Measurements from ENCODE around the gene SELPLG.

SELPLG gene

DNA sequence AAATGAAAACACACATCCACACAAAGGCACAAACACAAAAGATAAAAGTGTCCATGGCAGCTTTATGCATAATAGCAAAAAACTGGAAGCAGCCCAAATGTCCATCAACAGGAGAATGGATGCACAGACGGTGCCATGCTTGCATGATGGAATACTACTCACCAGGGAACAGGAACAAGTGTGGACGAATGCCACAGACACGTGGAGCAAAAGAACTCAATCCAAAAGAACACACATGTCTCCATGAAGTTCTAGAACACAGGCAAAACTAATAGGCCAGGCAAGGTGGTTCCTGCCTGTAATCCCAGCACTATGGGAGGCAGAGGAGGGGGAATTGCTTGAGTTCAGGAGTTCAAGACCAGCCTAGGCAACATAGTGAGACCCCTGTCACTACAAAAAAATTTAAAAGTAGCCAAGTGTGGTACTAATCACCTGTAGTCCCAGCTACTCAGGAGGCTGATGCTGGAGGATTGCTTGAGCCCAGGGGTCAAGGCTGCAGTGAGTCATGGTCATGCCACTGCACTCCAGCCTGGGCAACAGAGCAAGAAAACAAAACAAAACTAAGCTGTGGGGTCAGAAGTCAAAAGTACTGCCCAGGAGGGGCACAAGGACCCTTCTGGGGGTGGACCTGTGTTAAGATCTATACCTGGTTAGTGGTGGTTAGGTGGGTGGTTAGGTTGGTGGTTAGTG is 28.5 kb downstream of the SELPLG start:
- no peak for DNase-seq (ENCODE audit: low read depth)

DNA sequence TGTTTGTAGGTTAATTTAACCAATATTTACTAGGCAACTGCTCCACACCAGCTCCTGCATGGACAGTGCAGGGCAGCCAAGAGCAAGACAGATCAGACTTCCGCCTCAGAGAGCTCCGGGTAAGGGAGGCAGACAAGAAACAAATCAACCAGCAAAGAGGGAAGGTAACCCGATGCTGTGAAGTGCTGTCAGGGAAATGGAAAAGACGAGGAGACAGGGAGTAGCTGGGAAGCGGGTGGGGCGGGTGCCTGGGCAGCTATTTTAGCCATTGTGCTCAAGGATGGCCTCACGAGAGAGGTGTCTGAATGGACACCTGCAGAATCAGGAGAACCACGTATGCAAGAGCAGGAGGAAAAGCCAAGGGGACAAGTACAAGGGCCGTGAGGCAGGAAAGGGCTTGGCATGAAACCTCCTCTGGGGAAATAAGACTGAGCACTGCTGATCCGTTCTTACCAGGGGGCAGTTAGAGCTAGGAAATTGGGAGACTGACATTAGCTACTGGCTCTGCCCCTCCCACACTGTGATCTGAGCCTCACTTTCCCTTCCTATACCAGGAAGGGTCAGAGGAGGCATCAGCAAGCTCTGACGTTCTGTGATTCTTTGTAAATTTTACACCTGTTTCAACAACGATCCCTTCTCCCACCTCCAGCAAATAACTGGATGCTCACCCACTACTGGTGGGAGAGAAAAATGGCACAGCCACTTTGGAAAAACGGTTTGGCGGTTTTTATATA is 29.3 kb downstream of the SELPLG start:
- no peak for DNase-seq (ENCODE audit: low read depth)

DNA sequence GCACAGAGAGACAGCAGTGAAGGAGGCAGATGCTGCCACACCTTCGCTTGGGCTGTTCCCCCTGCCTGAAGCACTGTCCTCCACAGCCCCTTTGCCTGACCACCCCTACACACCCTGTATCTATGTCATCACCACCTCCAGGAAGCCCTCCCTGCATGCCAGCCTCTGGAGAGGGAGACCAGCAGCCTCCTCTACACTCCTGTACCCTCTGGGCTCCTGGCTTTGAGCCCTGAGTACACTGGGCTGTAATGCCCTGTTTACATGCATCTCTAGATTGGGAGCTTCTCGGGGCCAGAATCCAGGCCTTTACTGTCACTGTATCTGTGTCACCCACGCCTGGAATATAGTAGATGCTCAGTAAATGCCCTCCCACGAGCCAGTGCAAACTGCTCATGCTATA is 30.0 kb downstream of the SELPLG start:
- DNase-seq (ENCODE audit: low read depth), result no peak

DNA sequence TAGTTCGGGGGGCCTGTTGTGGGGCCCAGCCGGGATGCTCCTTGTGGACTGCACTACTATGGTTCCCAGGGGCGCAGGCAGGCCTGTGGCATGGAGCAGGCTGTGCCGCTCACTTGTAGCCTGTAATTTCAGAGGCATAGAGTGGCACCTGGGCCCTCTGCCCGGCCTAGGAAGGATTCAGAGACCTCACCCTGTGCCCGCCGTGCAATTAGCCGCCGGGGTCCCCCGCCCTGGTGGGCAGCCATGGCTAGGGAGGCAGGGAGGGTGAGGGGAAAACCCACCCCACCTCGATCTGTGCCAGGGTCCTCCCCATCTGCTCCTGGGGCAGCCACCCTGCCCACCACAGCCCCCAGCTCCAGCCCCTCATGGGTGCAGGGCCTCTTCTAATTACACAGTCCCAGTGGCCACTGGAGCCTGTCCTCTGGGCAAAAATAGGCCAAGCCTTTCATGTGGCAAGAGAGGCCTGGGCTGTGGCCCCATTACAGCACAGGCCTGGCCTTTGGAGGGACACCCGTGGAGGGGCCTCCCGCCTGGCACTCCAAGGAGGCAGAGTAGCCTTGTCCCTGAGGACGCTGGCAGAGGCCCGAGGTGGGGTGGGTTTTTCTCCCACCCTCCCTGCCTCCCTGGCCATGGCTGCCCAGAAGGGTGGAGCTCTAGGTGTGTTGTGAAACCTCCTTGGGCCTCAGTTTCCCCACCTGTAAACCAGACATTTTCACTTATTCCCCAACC is 30.6 kb downstream of the SELPLG start:
- no peak for DNase-seq (ENCODE audit: low read depth)

DNA sequence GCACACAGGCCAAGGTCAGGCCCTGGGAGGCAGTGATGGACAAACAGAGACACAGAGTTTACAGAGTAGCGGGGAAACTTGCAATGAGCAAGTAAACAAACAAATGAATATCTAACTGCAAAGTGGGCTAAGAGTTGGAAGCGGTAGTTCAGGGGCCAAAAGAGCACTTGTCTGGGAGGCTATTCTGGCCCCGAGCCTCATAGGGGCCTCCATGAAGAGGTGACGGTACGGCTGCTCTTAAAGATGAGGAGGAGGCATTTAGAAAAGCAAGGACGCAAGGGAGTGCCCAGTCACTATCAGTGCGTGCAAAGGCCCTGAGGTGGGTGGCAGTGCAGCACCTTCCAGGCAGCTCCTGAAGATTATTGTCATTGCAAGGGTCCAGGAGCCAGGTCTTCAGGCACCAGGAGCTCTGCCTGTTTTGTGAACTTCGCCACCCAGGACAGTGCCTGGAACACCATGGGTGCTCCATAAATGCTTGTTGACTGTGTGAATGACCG is 31.4 kb downstream of the SELPLG start:
- no peak for DNase-seq (ENCODE audit: low read depth)

DNA sequence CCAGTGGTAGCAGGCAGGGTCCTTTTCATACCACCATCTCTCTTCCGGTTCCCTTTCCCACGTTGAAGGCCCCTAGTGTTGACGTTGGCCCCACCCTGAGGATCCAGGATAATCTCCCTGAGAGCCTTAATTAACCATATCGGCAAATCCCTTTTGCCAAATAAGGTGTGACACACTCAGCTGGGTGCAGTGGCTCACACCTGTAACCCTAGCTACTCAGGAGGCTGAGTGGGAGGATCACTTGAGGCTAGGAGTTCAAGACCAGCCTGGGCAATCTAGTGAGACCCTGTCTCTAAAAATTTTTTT is 33.0 kb downstream of the SELPLG start:
- no peak for DNase-seq (ENCODE audit: low read depth)

DNA sequence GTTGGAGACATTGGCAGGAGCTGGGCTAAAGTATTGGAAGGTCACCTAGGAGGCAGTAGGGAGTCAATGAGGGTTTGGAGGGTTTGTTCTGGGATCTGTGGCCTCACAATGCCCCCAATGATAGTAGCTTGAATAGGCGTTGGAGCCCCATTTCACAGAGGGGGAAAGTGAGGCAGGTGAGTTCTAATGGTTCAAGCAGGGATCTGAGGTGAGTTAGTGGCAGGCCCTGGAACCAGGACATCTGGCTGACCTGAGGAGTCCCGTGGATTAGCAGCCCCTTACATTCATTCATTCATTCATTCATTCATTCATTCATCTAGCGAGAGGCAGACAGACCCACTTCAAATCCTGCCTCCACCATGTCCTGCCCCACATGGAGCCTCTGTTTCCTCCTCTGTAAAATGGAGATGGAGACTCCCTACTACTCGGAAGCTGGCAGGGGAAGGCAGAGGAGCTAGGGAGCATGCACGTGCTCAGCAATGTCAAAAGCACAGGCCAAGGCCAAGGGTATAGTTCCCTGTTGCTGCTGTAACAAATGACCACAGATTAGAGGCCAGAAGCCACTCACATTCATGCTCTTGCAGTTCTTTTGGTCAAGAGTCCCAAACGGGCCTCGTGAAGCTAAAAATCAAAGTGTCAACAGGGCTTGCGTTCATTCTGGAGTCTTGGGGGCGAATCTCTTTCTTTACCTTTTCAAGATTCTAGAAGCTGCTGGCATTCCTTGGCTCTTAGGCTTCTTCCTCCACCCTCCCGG is 33.6 kb downstream of the SELPLG start:
- DNase-seq (ENCODE audit: low read depth), result no peak

DNA sequence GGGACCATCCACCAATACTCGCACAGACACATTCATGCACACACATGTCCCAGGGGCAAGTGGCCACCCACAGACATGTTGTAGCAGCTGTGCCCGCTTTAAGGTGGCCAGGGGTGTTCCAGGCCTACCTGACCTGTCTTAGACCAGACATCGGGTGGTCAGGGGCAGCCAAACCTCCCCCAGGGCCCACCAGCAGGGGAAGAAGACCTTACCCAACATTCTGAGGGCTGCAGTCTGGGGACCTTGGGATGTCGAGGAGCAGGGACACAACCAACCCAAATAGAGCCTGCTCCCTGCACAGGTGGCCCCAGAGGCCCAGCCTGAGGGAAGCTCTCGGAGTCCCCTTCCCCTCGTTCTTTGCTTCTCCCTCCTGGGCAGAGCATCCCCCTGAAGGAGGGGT is 34.2 kb downstream of the SELPLG start:
- DNase-seq (ENCODE audit: low read depth), result no peak

DNA sequence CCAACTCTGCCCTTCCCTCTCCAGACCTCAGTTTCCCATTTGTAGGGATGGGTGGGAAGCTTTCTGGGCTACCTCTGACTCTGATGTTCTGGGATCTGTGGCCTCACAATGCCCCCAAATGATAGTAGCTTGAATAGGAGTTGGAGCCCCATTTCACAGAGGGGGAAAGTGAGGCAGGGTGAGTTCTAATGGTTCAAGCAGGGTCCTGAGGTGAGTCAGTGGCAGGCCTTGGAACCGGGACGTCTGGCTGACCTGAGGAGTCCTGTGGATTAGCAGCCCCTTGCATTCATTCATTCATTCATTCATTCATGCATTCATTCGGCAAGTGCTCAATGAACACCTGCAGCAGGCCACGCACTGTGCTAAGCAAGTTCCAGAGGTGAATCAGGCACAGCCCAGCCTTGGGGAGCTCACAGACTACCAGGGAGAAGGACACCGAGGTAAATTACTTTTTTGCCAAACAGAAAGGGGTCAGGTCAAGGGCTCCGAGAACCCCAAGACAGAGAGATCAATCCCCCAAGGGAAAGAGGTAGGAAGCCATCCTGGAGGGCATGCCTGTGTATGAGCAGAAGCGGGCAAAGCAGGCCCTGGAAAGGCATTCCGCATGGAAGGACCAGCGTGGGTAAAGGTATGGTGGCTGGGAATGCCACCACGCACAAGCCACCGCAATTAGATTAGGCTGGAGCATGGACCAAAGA is 35.0 kb downstream of the SELPLG start:
- DNase-seq (ENCODE audit: low read depth), result no peak

DNA sequence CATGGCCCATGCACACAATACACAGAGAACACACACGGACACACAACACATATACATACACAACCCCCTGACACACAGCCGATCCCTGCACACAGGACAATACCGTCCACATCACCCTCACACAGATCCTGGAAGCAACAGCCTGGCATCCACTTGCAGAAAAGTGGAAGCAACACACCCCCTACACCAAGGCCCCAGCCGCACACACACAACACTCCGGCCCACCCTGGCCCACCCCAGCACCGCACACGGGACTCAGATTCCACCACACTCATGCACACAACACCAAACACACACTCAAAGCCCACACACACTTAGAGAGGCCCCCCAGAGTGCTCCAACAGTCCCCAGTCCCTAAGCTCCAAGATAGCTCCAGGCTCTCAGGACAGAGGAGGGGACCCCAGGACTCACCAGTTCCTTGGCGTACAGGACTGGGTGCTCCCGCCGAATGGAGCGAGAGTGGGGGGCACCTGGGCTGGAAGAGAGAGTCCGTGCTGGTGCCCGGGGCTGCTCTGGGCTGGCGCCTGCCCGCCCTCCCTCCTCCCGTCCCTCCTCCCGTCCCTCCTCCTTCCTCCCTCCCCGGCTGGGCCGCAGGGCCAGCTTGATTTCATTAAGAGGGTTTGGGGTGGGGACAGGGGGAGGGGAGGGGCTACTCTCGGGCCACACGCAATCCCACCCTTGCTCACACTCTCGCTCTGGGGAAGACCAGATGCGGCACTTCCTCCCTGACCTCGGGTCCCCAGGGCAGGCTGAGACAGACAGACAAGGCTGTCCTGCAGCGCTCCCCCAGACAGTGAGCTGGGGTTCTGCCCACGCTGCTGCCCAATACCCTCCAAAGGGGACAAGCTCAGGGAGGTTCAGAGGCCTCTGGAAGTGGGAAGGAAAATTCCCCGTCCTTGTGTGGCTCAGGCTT is 35.9 kb downstream of the SELPLG start, which contains the start of gene TMEM119:
Gene TMEM119, minus strand, starts transcription at position 526 of the 913 bp plus-strand sequence. CDS start 5,701 bp downstream, outside the sequence.
- DNase-seq (ENCODE audit: low read depth), result no peak

DNA sequence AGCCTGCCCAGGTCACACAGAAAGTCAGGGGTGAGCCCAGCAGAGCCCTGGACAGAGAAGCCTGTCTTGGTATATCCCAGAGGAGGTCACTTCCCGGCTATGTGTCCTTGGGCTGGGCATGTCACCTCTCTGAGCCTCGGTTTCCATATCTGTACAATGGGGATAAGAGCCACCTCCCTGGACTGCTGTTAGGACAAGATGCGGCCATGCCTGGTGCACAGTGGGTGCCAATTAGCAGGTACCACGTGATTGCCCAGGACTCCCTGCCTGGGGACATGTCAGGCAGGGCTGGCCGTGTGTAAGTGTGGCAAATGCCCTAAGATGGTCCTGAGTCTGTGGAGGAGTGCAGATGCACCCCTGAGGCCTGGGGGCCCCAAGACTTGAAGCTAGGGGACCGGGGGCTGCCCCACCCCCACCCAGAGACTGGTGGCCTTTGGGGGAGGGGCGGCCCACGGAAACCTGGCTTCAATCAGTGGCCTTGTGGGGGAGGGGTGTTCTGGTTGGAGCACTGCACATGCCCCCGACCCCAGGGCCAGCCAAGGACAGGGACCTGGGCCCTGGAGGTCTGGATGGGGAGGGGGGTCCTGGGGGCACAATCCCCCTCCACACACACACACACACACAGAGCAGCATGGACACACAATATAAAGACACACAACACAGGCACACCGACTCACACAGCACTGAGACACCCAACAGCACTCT is 36.7 kb downstream of the SELPLG start:
- no peak for DNase-seq (ENCODE audit: low read depth)

DNA sequence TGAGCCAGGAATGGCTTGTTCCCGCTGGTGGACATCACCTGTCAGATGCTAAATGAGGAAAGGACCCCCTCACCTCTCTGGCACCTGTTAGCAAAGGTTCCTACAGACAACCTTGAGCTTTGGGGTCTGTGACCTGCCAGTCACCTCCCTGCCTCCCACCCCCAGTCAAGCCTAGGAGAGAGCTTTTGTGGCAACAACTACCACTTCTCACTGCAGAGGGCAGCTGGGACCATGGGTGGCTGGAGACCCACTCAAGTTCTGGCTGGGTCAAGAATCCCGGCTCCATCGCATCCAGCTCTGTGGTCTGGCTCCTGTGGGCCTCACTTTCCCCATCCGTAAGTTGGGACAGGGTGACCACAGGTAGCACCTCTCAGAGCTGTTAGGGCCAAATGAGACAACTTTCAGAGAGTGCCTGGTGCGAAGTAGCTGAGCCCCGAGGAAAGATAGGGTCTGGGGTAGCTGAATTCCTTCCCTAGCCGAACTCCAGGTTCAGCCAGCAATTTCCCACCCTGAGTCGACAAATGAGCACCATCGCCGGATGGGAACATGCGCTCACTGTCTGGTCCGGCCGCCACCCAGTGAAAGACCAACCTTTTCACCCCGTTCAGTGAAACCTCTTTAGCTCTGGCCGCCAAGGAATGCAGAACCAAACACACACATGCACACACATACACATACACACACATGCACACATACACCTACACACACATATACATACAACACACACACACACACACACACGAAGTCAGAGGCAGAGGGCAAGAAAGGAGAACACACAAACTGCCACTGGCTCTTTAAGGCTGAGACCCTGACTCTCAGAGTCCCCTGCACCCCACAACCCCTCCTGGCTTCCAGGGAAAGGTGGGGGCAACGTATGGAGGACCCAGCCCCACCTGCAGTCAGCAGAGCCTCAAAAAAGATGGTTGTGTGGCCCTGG is 37.7 kb downstream of the SELPLG start:
- no peak for DNase-seq (ENCODE audit: low read depth)

DNA sequence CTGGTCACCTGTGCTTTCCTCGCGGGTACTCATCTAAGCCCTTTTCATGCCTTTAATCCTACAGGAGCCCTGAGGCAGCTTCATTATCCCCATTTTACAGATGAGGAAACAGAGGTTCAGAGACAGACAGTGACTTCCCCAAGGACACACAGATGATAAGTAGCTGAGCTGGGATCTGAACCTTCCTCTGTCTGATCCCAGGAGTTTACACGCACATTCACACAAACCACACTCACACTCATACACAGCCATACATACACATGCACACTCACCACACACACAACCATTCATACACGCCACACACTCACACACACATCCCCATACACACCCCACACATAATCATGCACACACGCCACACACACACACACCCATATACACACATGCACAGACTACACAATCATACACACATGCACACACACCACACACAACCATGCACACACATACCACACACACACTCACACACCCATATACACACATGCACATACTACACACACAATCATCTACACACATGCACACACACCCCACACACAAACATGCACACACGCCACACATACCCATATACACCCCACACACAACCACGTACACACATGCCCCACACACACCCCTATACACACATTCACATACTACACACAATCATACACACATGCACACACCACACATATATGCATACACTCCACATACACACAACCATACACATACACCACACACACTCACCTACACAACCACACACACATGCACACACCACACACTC is 38.6 kb downstream of the SELPLG start:
- DNase-seq (ENCODE audit: low read depth), result no peak

DNA sequence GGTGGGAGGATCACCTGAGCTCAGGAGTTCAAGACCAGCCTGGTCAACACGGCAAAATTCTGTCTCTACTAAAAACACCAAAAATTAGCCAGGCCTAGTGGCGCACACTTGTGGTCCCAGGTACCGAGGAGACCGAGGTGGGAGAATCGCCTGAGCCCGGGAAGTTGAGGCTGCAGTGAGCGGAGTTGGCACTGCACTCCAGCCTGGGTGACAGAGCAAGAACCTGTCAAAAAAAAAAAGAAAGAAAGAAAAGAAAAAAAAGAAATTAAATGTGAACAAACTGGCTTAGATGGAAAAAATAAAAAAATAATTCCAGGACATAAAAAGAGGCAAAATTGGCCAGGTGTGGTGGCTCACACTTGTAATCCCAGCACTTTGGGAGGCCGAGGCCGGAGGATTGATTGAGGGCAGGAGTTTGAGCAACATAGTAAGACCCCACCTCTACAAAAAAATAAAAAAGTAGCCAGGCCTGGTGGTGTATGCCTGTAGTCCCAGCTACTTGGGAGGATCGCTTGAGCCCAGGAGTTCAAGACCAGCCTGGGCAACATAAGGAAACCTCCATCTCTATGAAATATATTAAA is 39.3 kb downstream of the SELPLG start:
- DNase-seq (ENCODE audit: low read depth), result no peak

DNA sequence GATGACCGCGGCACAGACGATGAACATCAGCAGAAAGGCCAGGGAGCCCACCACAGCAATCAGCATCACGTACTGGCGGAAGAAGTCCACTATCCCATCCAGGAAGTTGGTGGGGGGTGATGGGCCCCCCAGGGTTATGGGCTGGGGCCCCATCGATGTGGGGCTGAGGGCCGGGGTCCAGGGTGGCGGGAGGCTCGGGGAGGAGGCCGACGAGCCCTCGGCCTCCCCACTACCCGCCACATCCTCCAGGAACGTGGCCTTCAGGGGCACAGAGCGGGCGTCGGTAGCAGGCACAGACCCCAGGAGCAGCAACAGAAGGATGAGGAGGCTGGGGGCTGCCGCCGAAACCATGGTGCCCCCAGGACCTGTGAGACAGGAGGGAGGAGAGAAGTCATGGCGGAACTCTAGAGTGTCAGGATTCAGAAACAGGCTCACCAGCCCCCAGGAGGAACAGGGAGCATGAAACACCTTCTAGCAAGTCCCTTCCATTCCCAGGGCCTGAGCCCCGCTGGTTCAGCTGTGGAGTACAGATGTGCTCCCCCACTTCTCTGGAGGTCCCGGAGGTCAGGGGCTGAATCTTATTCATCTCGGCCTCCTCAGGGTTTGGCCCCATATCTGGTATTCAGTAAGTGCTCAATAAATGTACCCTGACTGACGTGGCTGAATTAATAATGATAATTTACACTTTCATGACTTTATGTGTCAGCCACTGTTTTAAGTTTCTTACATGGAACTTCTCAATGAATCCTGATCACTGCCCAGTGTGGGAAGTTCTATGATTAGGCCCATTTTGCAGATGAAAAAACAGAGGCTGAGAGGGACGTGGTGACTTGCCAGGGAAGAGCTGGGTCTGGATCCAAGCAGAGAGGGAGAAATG is 41.4 kb downstream of the SELPLG start:
- DNase-seq (ENCODE audit: low read depth), result no peak

DNA sequence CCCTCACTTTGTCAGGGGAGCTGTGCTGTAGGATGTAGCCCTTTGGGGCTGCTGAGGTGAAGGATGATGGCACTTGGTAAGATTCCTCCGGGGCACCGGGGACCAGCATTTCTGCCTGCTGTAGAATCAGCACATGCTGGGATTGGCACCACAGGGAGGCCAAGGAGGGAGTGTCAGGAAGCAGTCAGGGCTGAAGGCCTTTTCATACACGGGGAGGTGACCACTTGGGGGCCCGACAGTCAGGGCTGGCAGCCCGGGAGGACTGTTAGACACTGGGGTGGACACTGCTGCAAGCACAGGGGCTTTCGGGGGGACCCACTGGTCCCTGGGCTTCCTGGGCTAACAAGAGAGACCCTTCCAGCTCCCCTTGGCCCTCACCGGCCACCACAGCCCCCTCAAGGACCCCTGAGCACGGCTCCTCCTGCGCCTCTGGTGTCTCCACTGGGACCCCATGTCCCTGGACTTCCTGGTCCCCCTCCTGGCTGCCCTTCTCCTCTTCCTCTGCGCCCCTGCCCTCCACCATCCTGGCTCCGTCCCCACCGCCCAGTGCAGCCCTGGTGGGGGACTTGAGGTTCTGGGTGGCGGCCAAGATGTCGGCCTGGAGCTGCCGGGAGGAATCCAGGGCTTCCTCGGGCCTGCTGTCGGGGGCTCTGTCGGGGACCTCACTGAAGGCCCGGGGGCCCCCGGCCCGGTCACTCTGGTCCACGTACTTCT is 42.3 kb downstream of the SELPLG start:
- no peak for DNase-seq (ENCODE audit: low read depth)
